Sigmoid colon (tissue), 4 donors: Measurements from ENCODE around the gene SLCO1A2.

Experiments used
- CTCF ChIP-seq, 4 experiments: fragments of 450-650 bp in 3 of 4; fragments of 200-600 bp in 1 of 4; IDR thresholded peaks; one replicate each; pipeline ENCODE4 v1.5.1; 2016 to 2019; ENCODE audit warnings: antibody characterized with exemption in 4 of 4, mild to moderate bottlenecking in 3 of 4, moderate library complexity in 2 of 4
- EP300 ChIP-seq, 4 donors: sonication (generic); formaldehyde crosslinking; IDR thresholded peaks; one replicate each; pipeline ENCODE4 v1.6.1; 2017; ENCODE audit warnings: antibody characterized with exemption in 4 of 4
- POLR2A ChIP-seq, 2 donors: fragments of 450-650 bp; IDR thresholded peaks; one replicate each; pipeline ENCODE4 v1.6.1; 2016; ENCODE audit warnings: antibody characterized with exemption in 2 of 2, mild to moderate bottlenecking in 2 of 2, moderate library complexity in 2 of 2
- POLR2AphosphoS5 ChIP-seq, 4 donors: sonication (generic); formaldehyde crosslinking; IDR thresholded peaks; one replicate each; pipeline ENCODE4 v1.6.1; 2017; ENCODE audit warnings: antibody characterized with exemption in 4 of 4

- TF ChIP-seq CTCF (IDR thresholded peaks at IDR 0.05) (no peak), POLR2AphosphoS5 (IDR thresholded peaks at IDR 0.05) (no peak), POLR2A (IDR thresholded peaks at IDR 0.05) (no peak), EP300 (IDR thresholded peaks at IDR 0.05) (no peak)
These were observed 3.9 kb downstream of the SLCO1A2 start for GRCh38 chr12:21330682-21331253.
